Endothelial cell of umbilical vein (primary cell): ENCODE data around the gene PRDM7. TPM values are rescaled to one million over a fixed set of nuclear protein-coding genes. Genes with fewer than 3 reads are reported as not detected.

Experiments used
- BruUV-seq: library from RNA; stranded (reverse); fragments of 400-500 nt; replicated peaks from 2 replicates; lab custom pipeline; 2021; lab: Mats Ljungman, UMichigan
- CTCF ChIA-PET: fragments of 300-600, 350-600 bp; sonication (Branson Sonifier 250); formaldehyde crosslinking; loops from one replicate; lab custom pipeline; 2021; ENCODE audit warnings: antibody characterized with exemption, inconsistent platforms; lab: Charles Lee
- POLR2A ChIA-PET: fragments of 300-600, 350-600 bp; sonication (Branson Sonifier 250); formaldehyde crosslinking; loops from one replicate; lab custom pipeline; 2021; ENCODE audit warnings: antibody characterized with exemption, inconsistent platforms; lab: Charles Lee
- DNase-seq: peaks from one replicate; pipeline ENCODE4 v3.0.0-alpha.2; 2011; ENCODE audit warnings: low read depth, low spot score
- FAIRE-seq: peaks from 2 replicates; lab custom pipeline; 2011; peaks lifted over from hg19 to GRCh38; lab: Jason Lieb, UNC
- H2AFZ ChIP-seq: 2 replicates; pipeline ENCODE4 v1.6.0; 2012; ENCODE audit warnings: low read depth, low read length, control low read depth, inconsistent platforms
- H3K27ac ChIP-seq: 2 replicates; pipeline ENCODE4 v1.5.1; 2011; ENCODE audit warnings: low read depth, mild to moderate bottlenecking, control low read depth, low read length, moderate library complexity; ENCODE audit not compliant: insufficient read depth
- H3K27me3 ChIP-seq, 2 experiments: 2 replicates each; pipeline versions ENCODE4 v1.6.0 to v1.6.1; 2011; ENCODE audit warnings: low read length in 2 of 2, mixed read lengths in 1 of 2; ENCODE audit not compliant: control insufficient read depth in 2 of 2, insufficient read depth in 2 of 2
- H3K36me3 ChIP-seq, 2 experiments: 2 replicates in 1 of 2; 3 replicates in 1 of 2; pipeline ENCODE4 v1.5.1; 2011; ENCODE audit warnings: low read length in 2 of 2, mild to moderate bottlenecking in 1 of 2, moderate library complexity in 1 of 2; ENCODE audit not compliant: control insufficient read depth in 2 of 2, insufficient read depth in 2 of 2; ENCODE audit errors: extremely low read depth in 1 of 2
- H3K4me1 ChIP-seq: 3 replicates; pipeline ENCODE4 v1.5.1; 2011; ENCODE audit warnings: mild to moderate bottlenecking, low read length; ENCODE audit not compliant: control insufficient read depth, insufficient read depth; ENCODE audit errors: extremely low read depth
- H3K4me2 ChIP-seq: 2 replicates; pipeline ENCODE4 v1.6.1; 2011; ENCODE audit warnings: low read length, control low read depth, mixed read lengths; ENCODE audit not compliant: insufficient read depth
- H3K4me3 ChIP-seq, 3 experiments: fragments of 200-600 bp in 1 of 3; sonication (generic), shearing (Covaris generic) in 1 of 3; replicated peaks in 1 of 3; 2 replicates each; pipeline ENCODE4 v1.5.1; 2011 to 2016; ENCODE audit warnings: control low read depth in 3 of 3, low read length in 3 of 3, mild to moderate bottlenecking in 2 of 3, inconsistent platforms in 1 of 3, low read depth in 1 of 3, moderate library complexity in 1 of 3; ENCODE audit not compliant: insufficient read depth in 1 of 3
- H3K79me2 ChIP-seq: 2 replicates; pipeline ENCODE4 v1.6.0; 2012; ENCODE audit warnings: low read length, inconsistent platforms; ENCODE audit not compliant: control insufficient read depth, insufficient read depth
- H3K9ac ChIP-seq: replicated peaks from 2 replicates; pipeline ENCODE3; 2011; ENCODE audit warnings: low read length, control low read depth; ENCODE audit not compliant: insufficient read depth; ENCODE audit errors: extremely low read depth
- H3K9me1 ChIP-seq: replicated peaks from 3 replicates; pipeline ENCODE4 v1.6.0; 2011; ENCODE audit warnings: mild to moderate bottlenecking, low read length; ENCODE audit not compliant: control insufficient read depth, insufficient read depth; ENCODE audit errors: extremely low read depth
- H3K9me3 ChIP-seq: replicated peaks from 2 replicates; pipeline ENCODE4 v1.5.1; 2012; ENCODE audit warnings: low read length, inconsistent platforms; ENCODE audit not compliant: control insufficient read depth, insufficient read depth
- H4K20me1 ChIP-seq: replicated peaks from 2 replicates; pipeline ENCODE3; 2011; ENCODE audit warnings: mild to moderate bottlenecking, low read length; ENCODE audit not compliant: control insufficient read depth, insufficient read depth; ENCODE audit errors: extremely low read depth
- EZH2 ChIP-seq: IDR thresholded peaks from 2 replicates; pipeline ENCODE4 v1.6.1; 2012; ENCODE audit warnings: borderline replicate concordance, low read depth, mild to moderate bottlenecking, moderate library complexity, low read length, inconsistent platforms; ENCODE audit not compliant: severe bottlenecking
- FOS ChIP-seq: IDR thresholded peaks from 2 replicates; pipeline ENCODE4 v1.6.1; 2011; ENCODE audit warnings: mild to moderate bottlenecking, low read length, moderate library complexity, borderline replicate concordance; ENCODE audit not compliant: insufficient read depth
- GATA2 ChIP-seq: IDR thresholded peaks from 2 replicates; pipeline ENCODE4 v1.7.0; 2011; ENCODE audit warnings: low read depth, mild to moderate bottlenecking, moderate library complexity, mixed read lengths, low read length; ENCODE audit not compliant: insufficient read length, insufficient read depth
- JUN ChIP-seq: IDR thresholded peaks from 2 replicates; pipeline ENCODE4 v1.6.1; 2011; ENCODE audit warnings: borderline replicate concordance, low read depth; ENCODE audit not compliant: insufficient read length, insufficient read depth
- MYC ChIP-seq: IDR thresholded peaks from one replicate; pipeline ENCODE4 v1.6.1; 2011; ENCODE audit warnings: mild to moderate bottlenecking, low read depth, low read length
- POLR2A ChIP-seq: IDR thresholded peaks from 2 replicates; pipeline ENCODE4 v1.6.1; 2012; ENCODE audit warnings: low read depth, mild to moderate bottlenecking, control low read depth, low read length
- POLR2AphosphoS5 ChIP-seq: IDR thresholded peaks from 2 replicates; pipeline ENCODE4 v1.6.1; 2012; ENCODE audit warnings: low read depth, mild to moderate bottlenecking, control low read depth, low read length, moderate library complexity; ENCODE audit not compliant: insufficient read depth
- dilution Hi-C: fragments of 300-500 bp; cut with MboI; formaldehyde crosslinking; loops from one replicate; pipeline ENCODE4 v1.15.0; 2019; ENCODE audit warnings: low sequenced_read_pairs; ENCODE audit not compliant: extremely low pct_ligation_motif_present
- intact Hi-C: fragments of 100-400 bp; cut with micrococcal nuclease; formaldehyde crosslinking; loops from one replicate; pipeline ENCODE4 v1.10.0; 2022
- polyA plus RNA-seq, 4 experiments: library from polyadenylated mRNA; depleted of rRNA in 3 of 4; stranded (reverse) in 3 of 4; unstranded in 1 of 4; fragments of >200 nt; gene quantifications; 2 replicates each; pipeline versions ENCODE4 v1.2.1 to v1.2.3, GENCODE V29; 2011 to 2012; ENCODE audit warnings: missing spikeins in 1 of 4
- total RNA-seq: library from RNA; stranded (reverse); gene quantifications from 2 replicates; pipeline ENCODE4 v1.2.3, GENCODE V29; 2021
- TF ChIP-seq, protein P1 (sequence below): IDR thresholded peaks from 2 replicates; pipeline ENCODE4 v1.6.1; 2011; ENCODE audit not compliant: insufficient read depth, insufficient read length
- TF ChIP-seq, protein P2 (sequence below), 2 donors: IDR thresholded peaks; 1 replicate in 1 of 2; 2 replicates in 1 of 2; pipeline ENCODE4 v1.5.1; 2011; ENCODE audit warnings: low read length in 2 of 2, mild to moderate bottlenecking in 2 of 2, moderate library complexity in 2 of 2, control low read depth in 1 of 2, inconsistent platforms in 1 of 2, low read depth in 1 of 2; ENCODE audit not compliant: insufficient read depth in 1 of 2; ENCODE audit errors: extremely low read depth in 1 of 2

The PRDM7 gene
- total and polyA plus RNA-seq, 2 donors (not counting 3 experiments of a cell fraction or from before 2014, with no cell fraction given) = not detected

DNA sequence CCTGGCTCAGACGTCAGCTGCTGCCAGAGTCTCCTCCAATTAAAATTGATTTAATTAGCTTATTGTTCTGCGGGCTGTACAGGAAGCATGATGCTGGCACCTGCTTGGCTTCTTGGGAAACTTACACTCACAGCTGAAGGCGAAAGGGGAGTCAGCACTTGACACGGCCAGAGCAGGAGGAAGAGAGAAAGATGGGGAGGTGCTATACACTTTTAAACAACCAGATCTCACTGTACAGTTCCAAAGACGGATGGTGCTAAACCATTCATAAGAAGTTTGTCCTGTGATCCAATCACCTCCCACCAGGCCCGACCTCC is 1.4 kb upstream of the PRDM7 start:
- Histone ChIP-seq H3K27ac (no peak overlapping the region), H3K79me2 (no peaks in the 10 kb centered on the region), H3K4me1 (peaks cover 10% of the 10 kb centered on the region), H2AFZ (no peak overlapping the region), H4K20me1 (no peaks in the 10 kb centered on the region), H3K9ac (no peak overlapping the region), H3K27me3 (peaks cover 4 to 5% of the 10 kb centered on the region in 2 experiments), H3K9me1 (no peaks in the 10 kb centered on the region), H3K9me3 (no peaks in the 10 kb centered on the region), H3K4me2 (no peak overlapping the region), H3K4me3 (no peak overlapping the region), H3K36me3 (no peaks in the 10 kb centered on the region)
- FAIRE-seq (no peak), DNase-seq (no peak)
- CTCF ChIA-PET = no interaction called here
- intact Hi-C loops (no loop called here), dilution Hi-C loops (no loop called here)
- BruUV-seq = no TSS peak
- no peak for TF ChIP-seq POLR2AphosphoS5
- POLR2A ChIA-PET = no interaction called here

DNA sequence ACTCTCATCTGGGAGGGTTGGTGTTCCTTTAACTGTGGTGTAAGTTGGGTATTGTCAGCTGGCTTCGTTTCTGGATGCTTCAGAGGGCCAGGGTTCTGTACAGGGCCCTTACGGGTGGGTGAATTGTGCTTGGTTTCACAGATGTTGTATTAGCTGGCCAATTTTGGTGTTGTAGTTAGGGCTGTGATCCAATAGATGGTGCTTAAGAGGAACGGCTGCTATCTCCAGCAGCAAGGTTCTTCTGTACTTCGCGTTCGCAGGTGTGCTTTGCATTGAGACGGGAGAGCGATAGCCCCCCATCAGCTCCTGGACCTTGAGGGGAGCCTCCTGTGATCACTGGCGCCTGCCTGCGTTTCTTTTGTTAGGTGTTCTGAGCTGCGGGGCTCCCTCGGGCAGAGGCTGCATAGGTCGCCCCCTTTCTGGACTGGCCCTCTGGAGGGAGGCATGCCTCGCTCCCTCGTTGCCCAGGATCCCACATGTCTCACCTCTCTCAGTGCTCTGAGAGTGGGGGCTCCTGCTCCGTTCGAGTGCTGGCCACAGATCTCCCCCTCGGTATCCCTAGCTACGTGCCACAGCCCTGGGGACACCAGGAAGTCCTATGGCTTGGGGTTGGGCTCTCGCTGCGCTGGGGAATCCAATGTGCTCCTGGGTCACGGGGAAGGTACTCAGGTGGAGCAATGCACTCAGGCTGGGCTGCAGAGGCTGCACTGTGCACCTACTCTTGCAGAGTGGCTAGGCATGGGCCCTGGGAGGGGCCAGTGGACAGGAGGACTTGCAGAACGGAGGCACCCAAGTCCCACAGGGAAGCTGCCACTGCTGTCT is 837 bp upstream of the PRDM7 start:
- no peaks in the 10 kb centered on the region for H3K9me3 ChIP-seq
- no peak overlapping the region for H3K27ac ChIP-seq
- H4K20me1 ChIP-seq = no peaks in the 10 kb centered on the region
- ChIA-PET POLR2A (no interaction called here), CTCF (no interaction called here)
- dilution Hi-C loops (no loop called here), intact Hi-C loops (no loop called here)
- H2AFZ ChIP-seq = peak overlapping the region; percentile 96
- H3K9ac ChIP-seq = no peak overlapping the region
- peak; percentile 7 for DNase-seq
- no TSS peak for BruUV-seq
- no peaks in the 10 kb centered on the region for H3K36me3 ChIP-seq
- H3K27me3 ChIP-seq = peaks cover 4 to 5% of the 10 kb centered on the region in 2 experiments
- peak overlapping the region; percentile 88 for H3K4me2 ChIP-seq
- peak overlapping the region in 2 of 3 experiments; percentile 18 to 56 for H3K4me3 ChIP-seq
- no peak for FAIRE-seq
- no peaks in the 10 kb centered on the region for H3K79me2 ChIP-seq
- peaks cover 10% of the 10 kb centered on the region for H3K4me1 ChIP-seq
- TF ChIP-seq POLR2A = no peak
- TF ChIP-seq JUN = no peak
- TF ChIP-seq, protein P1, sequence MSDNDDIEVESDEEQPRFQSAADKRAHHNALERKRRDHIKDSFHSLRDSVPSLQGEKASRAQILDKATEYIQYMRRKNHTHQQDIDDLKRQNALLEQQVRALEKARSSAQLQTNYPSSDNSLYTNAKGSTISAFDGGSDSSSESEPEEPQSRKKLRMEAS = no peak
- TF ChIP-seq EZH2 = no peak
- TF ChIP-seq GATA2 = no peak
- TF ChIP-seq POLR2AphosphoS5 = no peak
- TF ChIP-seq, protein P2, sequence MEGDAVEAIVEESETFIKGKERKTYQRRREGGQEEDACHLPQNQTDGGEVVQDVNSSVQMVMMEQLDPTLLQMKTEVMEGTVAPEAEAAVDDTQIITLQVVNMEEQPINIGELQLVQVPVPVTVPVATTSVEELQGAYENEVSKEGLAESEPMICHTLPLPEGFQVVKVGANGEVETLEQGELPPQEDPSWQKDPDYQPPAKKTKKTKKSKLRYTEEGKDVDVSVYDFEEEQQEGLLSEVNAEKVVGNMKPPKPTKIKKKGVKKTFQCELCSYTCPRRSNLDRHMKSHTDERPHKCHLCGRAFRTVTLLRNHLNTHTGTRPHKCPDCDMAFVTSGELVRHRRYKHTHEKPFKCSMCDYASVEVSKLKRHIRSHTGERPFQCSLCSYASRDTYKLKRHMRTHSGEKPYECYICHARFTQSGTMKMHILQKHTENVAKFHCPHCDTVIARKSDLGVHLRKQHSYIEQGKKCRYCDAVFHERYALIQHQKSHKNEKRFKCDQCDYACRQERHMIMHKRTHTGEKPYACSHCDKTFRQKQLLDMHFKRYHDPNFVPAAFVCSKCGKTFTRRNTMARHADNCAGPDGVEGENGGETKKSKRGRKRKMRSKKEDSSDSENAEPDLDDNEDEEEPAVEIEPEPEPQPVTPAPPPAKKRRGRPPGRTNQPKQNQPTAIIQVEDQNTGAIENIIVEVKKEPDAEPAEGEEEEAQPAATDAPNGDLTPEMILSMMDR (IDR thresholded peaks at IDR 0.05; ENCODE audit: extremely low read depth in 1 of 2, insufficient read depth in 1 of 2, low read depth in 1 of 2, low read length in 2 of 2) = no peak
- no peak for TF ChIP-seq FOS
- TF ChIP-seq MYC = no peak
- H3K9me1 ChIP-seq = no peaks in the 10 kb centered on the region
